Measurements from ENCODE around the gene AFMID. TPM values are rescaled to one million over a fixed set of nuclear protein-coding genes. Genes with fewer than 3 reads are reported as not detected.

The AFMID gene
- total and polyA plus RNA-seq, 9 of the 15 experiments (the other 6 are each of a cell fraction or from before 2014, with no cell fraction given), result 62.1 to 188 (median 74.4) TPM

GRCh38 chr17:78250891-78251772, 64.0 kb downstream of the AFMID start (continued):
- TF ChIP-seq TARDBP (IDR thresholded peaks at IDR 0.05) (peak; percentile 91), HDAC3 (IDR thresholded peaks at IDR 0.05; ENCODE audit: borderline replicate concordance, partially characterized antibody) (no peak), ZNF212 (CRISPR knock-in tag; IDR thresholded peaks at IDR 0.05) (0 out of 2 replicates have a peak, but pooled peaks have one; percentile 45), PHF20 (IDR thresholded peaks at IDR 0.05; ENCODE audit: partially characterized antibody) (peak; percentile 34), ZNF668 (CRISPR knock-in tag; IDR thresholded peaks at IDR 0.05) (no peak), ZNF699 (CRISPR knock-in tag; IDR thresholded peaks at IDR 0.05; ENCODE audit: insufficient replicate concordance) (no peak), IRF2 (CRISPR knock-in tag; IDR thresholded peaks at IDR 0.05) (no peak), BCOR (IDR thresholded peaks at IDR 0.05) (no peak), ZNF551 (CRISPR knock-in tag; IDR thresholded peaks at IDR 0.05) (no peak), CSDE1 (IDR thresholded peaks at IDR 0.05) (no peak), HINFP (tag; conservative IDR thresholded peaks at IDR 0.05; ENCODE audit: low read depth) (no peak), NCOA4 (IDR thresholded peaks at IDR 0.05; ENCODE audit: partially characterized antibody) (no peak), SMAD3 (CRISPR knock-in tag; conservative IDR thresholded peaks at IDR 0.05) (peak; percentile 73; the same call in 1 of the 2 replicates), EP400 (IDR thresholded peaks at IDR 0.05) (no peak; the same call in 1 of the 2 replicates), ZNF407 (IDR thresholded peaks at IDR 0.05; ENCODE audit: low read depth) (no peak)
- TF ChIP-seq, protein P1, sequence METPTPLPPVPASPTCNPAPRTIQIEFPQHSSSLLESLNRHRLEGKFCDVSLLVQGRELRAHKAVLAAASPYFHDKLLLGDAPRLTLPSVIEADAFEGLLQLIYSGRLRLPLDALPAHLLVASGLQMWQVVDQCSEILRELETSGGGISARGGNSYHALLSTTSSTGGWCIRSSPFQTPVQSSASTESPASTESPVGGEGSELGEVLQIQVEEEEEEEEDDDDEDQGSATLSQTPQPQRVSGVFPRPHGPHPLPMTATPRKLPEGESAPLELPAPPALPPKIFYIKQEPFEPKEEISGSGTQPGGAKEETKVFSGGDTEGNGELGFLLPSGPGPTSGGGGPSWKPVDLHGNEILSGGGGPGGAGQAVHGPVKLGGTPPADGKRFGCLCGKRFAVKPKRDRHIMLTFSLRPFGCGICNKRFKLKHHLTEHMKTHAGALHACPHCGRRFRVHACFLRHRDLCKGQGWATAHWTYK (CRISPR knock-in tag; IDR thresholded peaks at IDR 0.05), result no peak
